HepG2 (cell line): ENCODE results near the gene FBXO48. TPM values are rescaled to one million over a fixed set of nuclear protein-coding genes. Genes with fewer than 3 reads are reported as not detected.

Source experiments
- ATAC-seq: fragments of 200-7000 bp; cut with Tn5 transposase; 3 replicates; pipeline ENCODE4 v1.9.1; 2020; ENCODE audit warnings: mild to moderate bottlenecking, moderate library complexity
- BruUV-seq: library from RNA; stranded (reverse); fragments of 400-500 nt; replicated peaks from 2 replicates; lab custom pipeline; 2021; lab: Mats Ljungman, UMichigan
- CTCF ChIA-PET: fragments of 300-600 bp; formaldehyde crosslinking; extraction: SDS; loops from one replicate; lab custom pipeline; 2021; ENCODE audit warnings: low total read pairs, inconsistent platforms, low intra/inter-chr PET ratio; lab: Yijun Ruan, JAX
- POLR2A ChIA-PET: fragments of 350-600 bp; sonication (Branson Sonifier 250); formaldehyde crosslinking; loops from one replicate; lab custom pipeline; 2020; ENCODE audit warnings: antibody characterized with exemption, inconsistent platforms; lab: Yijun Ruan, JAX
- DNase-seq: peaks from one replicate; pipeline ENCODE4 v3.0.0-alpha.2; 2015; ENCODE audit warnings: low spot score
- FAIRE-seq: peaks from 3 replicates; lab custom pipeline; 2011; peaks lifted over from hg19 to GRCh38; lab: Jason Lieb, UNC
- H2AFZ ChIP-seq: one replicate; pipeline ENCODE4 v1.6.1; 2011; ENCODE audit warnings: low read length, inconsistent platforms
- H3K27ac ChIP-seq: fragments of 300-600 bp; 3 replicates; pipeline ENCODE4 v1.8.0; 2011; ENCODE audit warnings: mixed run types, mild to moderate bottlenecking, mixed read lengths, low read length, inconsistent platforms; ENCODE audit not compliant: insufficient read depth; ENCODE audit errors: extremely low read length
- H3K27me3 ChIP-seq, 2 experiments: fragments of 200-600 bp in 1 of 2; 2 replicates in 1 of 2; 3 replicates in 1 of 2; pipeline versions ENCODE4 v1.6.0 to v1.8.0; 2011; ENCODE audit warnings: low read length in 2 of 2, mild to moderate bottlenecking in 2 of 2, moderate library complexity in 2 of 2, inconsistent platforms in 1 of 2; ENCODE audit not compliant: insufficient read depth in 2 of 2, control insufficient read depth in 1 of 2
- H3K36me3 ChIP-seq, 2 experiments: fragments of 200-600 bp in 1 of 2; replicated peaks in 1 of 2; 2 replicates in 1 of 2; 3 replicates in 1 of 2; pipeline versions ENCODE4 v1.5.1 to v1.8.0; 2011; ENCODE audit warnings: low read length in 2 of 2, inconsistent platforms in 1 of 2; ENCODE audit not compliant: insufficient read depth in 2 of 2, control insufficient read depth in 1 of 2
- H3K4me1 ChIP-seq: 2 replicates; pipeline ENCODE4 v1.5.1; 2012; ENCODE audit warnings: low read length, inconsistent platforms; ENCODE audit not compliant: insufficient read depth
- H3K4me2 ChIP-seq: 2 replicates; pipeline ENCODE4 v1.6.0; 2011; ENCODE audit warnings: low read depth, low read length, inconsistent platforms
- H3K4me3 ChIP-seq, 3 experiments: fragments of 200-600 bp in 1 of 3; sonication (generic), shearing (Covaris generic) in 1 of 3; replicated peaks in 1 of 3; 2 replicates each; pipeline ENCODE4 v1.5.1; 2011 to 2016; ENCODE audit warnings: low read length in 3 of 3, inconsistent platforms in 2 of 3, low read depth in 2 of 3, mild to moderate bottlenecking in 2 of 3, control low read depth in 1 of 3, mixed read lengths in 1 of 3; ENCODE audit not compliant: insufficient read depth in 1 of 3
- H3K79me2 ChIP-seq: one replicate; pipeline ENCODE4 v1.6.1; 2011; ENCODE audit warnings: low read length, inconsistent platforms; ENCODE audit not compliant: insufficient read depth
- H3K9ac ChIP-seq: 2 replicates; pipeline ENCODE4 v1.6.0; 2011; ENCODE audit warnings: mild to moderate bottlenecking, low read depth, low read length, inconsistent platforms; ENCODE audit not compliant: insufficient read depth
- H3K9me3 ChIP-seq: 2 replicates; pipeline ENCODE4 v1.5.1; 2012; ENCODE audit warnings: mild to moderate bottlenecking, low read length
- H4K20me1 ChIP-seq: 2 replicates; pipeline ENCODE4 v1.6.0; 2011; ENCODE audit warnings: inconsistent platforms, mild to moderate bottlenecking, low read length, moderate library complexity; ENCODE audit not compliant: insufficient read depth
- POGZ ChIP-seq: sonication (generic); formaldehyde crosslinking; IDR thresholded peaks from 2 replicates; pipeline ENCODE4 v1.4.0; 2020; ENCODE audit warnings: mild to moderate bottlenecking, missing genetic modification reagents
- SIN3A ChIP-seq: IDR thresholded peaks from 2 replicates; pipeline ENCODE4 v1.6.1; 2011; ENCODE audit warnings: low read depth, mild to moderate bottlenecking, control low read depth, low read length, borderline replicate concordance
- SSRP1 ChIP-seq: IDR thresholded peaks from 2 replicates; pipeline ENCODE4 v1.6.1; 2016; ENCODE audit warnings: control low read depth
- ZNF574 ChIP-seq: sonication (generic); formaldehyde crosslinking; IDR thresholded peaks from 2 replicates; pipeline ENCODE4 v1.4.0; 2020; ENCODE audit warnings: missing genetic modification reagents
- ZNF687 ChIP-seq: sonication (generic); formaldehyde crosslinking; IDR thresholded peaks from 2 replicates; pipeline ENCODE4 v1.5.1; 2020; ENCODE audit warnings: mild to moderate bottlenecking, missing genetic modification reagents, moderate library complexity
- WGBS: methylation state at CpG from one replicate; pipeline ENCODE4 v1.1.6; 2017; ENCODE audit warnings: low lambda C conversion rate; 5-methylcytosine and 5-hydroxymethylcytosine counted together
- in situ Hi-C: cut with HindIII; loops from 2 replicates; pipeline ENCODE4 v1.10.0; 2017; ENCODE audit warnings: low pct_unique_long_range_greater_than_20kb; ENCODE audit not compliant: extremely low pct_ligation_motif_present
- intact Hi-C: fragments of 100-400 bp; cut with micrococcal nuclease; formaldehyde crosslinking; loops from one replicate; pipeline ENCODE4 v1.10.0; 2022; ENCODE audit not compliant: unreplicated experiment
- polyA plus RNA-seq, 8 experiments: library from polyadenylated mRNA; depleted of rRNA in 3 of 8; stranded (reverse) in 7 of 8; unstranded in 1 of 8; fragments of >200 nt; fragmentation: Illumina TruSeq in 4 of 8; extraction: Trizol in 4 of 8; gene quantifications; 2 replicates each; pipeline versions ENCODE4 v1.2.1 to v1.2.3, GENCODE V29; 2011 to 2016; ENCODE audit warnings: low read depth in 4 of 8, missing spikeins in 1 of 8, mixed read lengths in 1 of 8; ENCODE audit not compliant: insufficient read depth in 1 of 8
- total RNA-seq, 5 experiments: library from RNA; depleted of rRNA; stranded (reverse); fragments of >200 nt; fragmentation: Illumina TruSeq; extraction: Trizol; gene quantifications; 2 replicates each; pipeline ENCODE4 v1.2.3, GENCODE V29; 2016; ENCODE audit warnings: low read depth in 1 of 5

The FBXO48 gene
- total and polyA plus RNA-seq, 2 of the 13 experiments (the other 11 are each of a cell fraction or from before 2014, with no cell fraction given), result 0.42 to 1.1 TPM

GRCh38 chr2:68471385-68471784 lies 4.3 kb upstream of the FBXO48 start:
- ChIA-PET CTCF (no interaction called here), POLR2A (no interaction called here)
- WGBS, result 98% methylated on average over 2 of the region's 2 CpGs
- intact Hi-C loops (no loop called here), in situ Hi-C loops (no loop called here)
- Histone ChIP-seq H3K9ac (no peak overlapping the region), H3K4me3 (no peak overlapping the region), H3K4me1 (peaks cover 20% of the 10 kb centered on the region), H3K27me3 (no peaks in the 10 kb centered on the region; a peak in 1 of 5 replicates), H2AFZ (no peak overlapping the region), H4K20me1 (no peaks in the 10 kb centered on the region), H3K27ac (no peak overlapping the region), H3K79me2 (no peaks in the 10 kb centered on the region), H3K36me3 (no peaks in the 10 kb centered on the region), H3K9me3 (no peaks in the 10 kb centered on the region), H3K4me2 (no peak overlapping the region)
- no peak for FAIRE-seq
- no peak for DNase-seq
- no peak for TF ChIP-seq POGZ
- no peak for TF ChIP-seq ZNF687 (CRISPR knock-in tag)
- no peak for TF ChIP-seq SSRP1 (CRISPR knock-in tag)
- TF ChIP-seq ZNF574 (CRISPR knock-in tag), result no peak
- no peak for TF ChIP-seq SIN3A
- BruUV-seq, result no TSS peak
- no peak for ATAC-seq
